ENCODE measurements around the gene TWSG1.

Gene TWSG1

GRCh38 chr18:9304388-9305070, 30.0 kb upstream of the TWSG1 start:
- Histone ChIP-seq H3K4me1 (no peaks in the 10 kb centered on the region), H3K9me3 (ENCODE audit: control insufficient read depth, low read length) (no peaks in the 10 kb centered on the region), H3K9ac (no peak overlapping the region), H3K4me2 (ENCODE audit: low read length) (no peak overlapping the region), H3K4me3 (ENCODE audit: low read depth, low read length) (no peak overlapping the region), H2AFZ (no peak overlapping the region), H3K27me3 (ENCODE audit: control insufficient read depth, insufficient read depth, low read length) (no peaks in the 10 kb centered on the region), H3K36me3 (ENCODE audit: control insufficient read depth, insufficient read depth, low read length) (no peaks in the 10 kb centered on the region), H3K79me2 (no peaks in the 10 kb centered on the region), H3K27ac (no peak overlapping the region)
- TF ChIP-seq CTCF (IDR thresholded peaks at IDR 0.05): no peak

DNA sequence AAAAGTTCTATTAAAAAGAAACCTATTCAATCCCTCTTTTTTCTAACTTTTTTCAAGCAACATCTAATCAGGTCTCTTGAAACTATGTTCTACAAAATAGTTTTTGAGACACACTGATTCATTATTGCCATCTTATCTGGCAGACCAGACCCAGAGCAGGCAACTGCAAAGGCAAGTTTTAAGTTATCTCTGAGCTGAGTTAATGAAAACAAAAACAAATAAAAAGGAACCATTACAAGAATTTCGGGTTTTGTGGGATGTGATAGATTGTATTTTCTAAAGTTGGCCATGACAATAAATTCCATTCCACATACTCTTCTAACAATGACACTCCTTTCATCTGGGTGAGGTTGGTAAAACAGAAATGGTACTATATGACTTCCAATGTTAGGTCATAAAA, 15.2 kb upstream of the TWSG1 start:
- Histone ChIP-seq H3K27me3 (ENCODE audit: control insufficient read depth, insufficient read depth, low read length) (no peaks in the 10 kb centered on the region), H3K4me1 (no peaks in the 10 kb centered on the region), H3K36me3 (ENCODE audit: control insufficient read depth, insufficient read depth, low read length) (no peaks in the 10 kb centered on the region), H2AFZ (no peak overlapping the region), H3K79me2 (no peaks in the 10 kb centered on the region), H3K9ac (no peak overlapping the region), H3K27ac (no peak overlapping the region), H3K9me3 (ENCODE audit: control insufficient read depth, low read length) (no peaks in the 10 kb centered on the region), H3K4me3 (ENCODE audit: low read depth, low read length) (no peak overlapping the region), H3K4me2 (ENCODE audit: low read length) (no peak overlapping the region)
- no peak for TF ChIP-seq CTCF (IDR thresholded peaks at IDR 0.05)

- Histone ChIP-seq H3K27ac (no peak overlapping the region), H3K4me3 (ENCODE audit: low read depth, low read length) (no peak overlapping the region), H3K4me2 (ENCODE audit: low read length) (no peak overlapping the region), H3K36me3 (ENCODE audit: control insufficient read depth, insufficient read depth, low read length) (no peaks in the 10 kb centered on the region), H3K9ac (no peak overlapping the region), H2AFZ (no peak overlapping the region), H3K27me3 (ENCODE audit: control insufficient read depth, insufficient read depth, low read length) (no peaks in the 10 kb centered on the region), H3K4me1 (no peaks in the 10 kb centered on the region), H3K79me2 (no peaks in the 10 kb centered on the region), H3K9me3 (ENCODE audit: control insufficient read depth, low read length) (no peaks in the 10 kb centered on the region)
- TF ChIP-seq CTCF (IDR thresholded peaks at IDR 0.05): no peak
Observed at GRCh38 chr18:9321017-9321452, 13.5 kb upstream of the TWSG1 start.

DNA sequence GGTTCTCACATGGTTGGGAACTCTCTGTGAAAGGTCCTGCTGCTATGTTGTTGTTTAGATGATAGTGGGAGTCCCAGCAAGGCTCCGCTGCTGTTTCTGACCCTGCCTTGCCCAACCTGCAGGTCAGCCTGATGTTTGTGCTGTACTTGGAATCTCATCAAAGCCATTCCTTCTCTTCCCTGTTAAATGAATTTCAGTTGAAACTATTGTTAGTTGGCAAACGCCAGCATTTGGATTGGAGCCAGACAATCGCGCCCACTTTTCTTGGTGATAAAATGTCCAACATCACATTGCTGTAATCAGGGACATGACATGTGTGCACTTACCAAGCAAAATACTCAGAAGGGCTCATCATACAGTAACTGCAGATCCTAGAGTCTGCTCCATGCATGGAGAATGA, 12.8 kb upstream of the TWSG1 start:
- Histone ChIP-seq H3K4me2 (ENCODE audit: low read length) (no peak overlapping the region), H3K36me3 (ENCODE audit: control insufficient read depth, insufficient read depth, low read length) (no peaks in the 10 kb centered on the region), H3K9me3 (ENCODE audit: control insufficient read depth, low read length) (no peaks in the 10 kb centered on the region), H3K27me3 (ENCODE audit: control insufficient read depth, insufficient read depth, low read length) (no peaks in the 10 kb centered on the region), H3K9ac (no peak overlapping the region), H3K4me1 (no peaks in the 10 kb centered on the region), H3K4me3 (ENCODE audit: low read depth, low read length) (no peak overlapping the region), H3K79me2 (no peaks in the 10 kb centered on the region), H3K27ac (no peak overlapping the region), H2AFZ (no peak overlapping the region)
- TF ChIP-seq CTCF (IDR thresholded peaks at IDR 0.05): no peak

GRCh38 chr18:9322744-9323143, 11.8 kb upstream of the TWSG1 start:
- Histone ChIP-seq H3K36me3 (ENCODE audit: control insufficient read depth, insufficient read depth, low read length) (no peaks in the 10 kb centered on the region), H3K4me1 (no peaks in the 10 kb centered on the region), H3K79me2 (no peaks in the 10 kb centered on the region), H2AFZ (no peak overlapping the region), H3K4me2 (ENCODE audit: low read length) (no peak overlapping the region), H3K9ac (no peak overlapping the region), H3K27ac (no peak overlapping the region), H3K27me3 (ENCODE audit: control insufficient read depth, insufficient read depth, low read length) (no peaks in the 10 kb centered on the region), H3K4me3 (ENCODE audit: low read depth, low read length) (no peak overlapping the region), H3K9me3 (ENCODE audit: control insufficient read depth, low read length) (no peaks in the 10 kb centered on the region)
- TF ChIP-seq CTCF (IDR thresholded peaks at IDR 0.05): no peak
